ENCODE measurements around the gene RNF113A. TPM values are rescaled to one million over a fixed set of nuclear protein-coding genes. Genes with fewer than 3 reads are reported as not detected.

Gene RNF113A
- total RNA-seq, 1 experiment from 2014 or later = 19.0 TPM

GRCh38 chrX:119887721-119888425 lies 16.3 kb upstream of the RNF113A start:
- Mint-ChIP-seq H3K4me1 (ENCODE audit: insufficient read depth, unreplicated experiment) (no peaks in the 10 kb centered on the region), H3K27me3 (ENCODE audit: insufficient read depth, unreplicated experiment) (no peaks in the 10 kb centered on the region), H3K27ac (ENCODE audit: low read depth, unreplicated experiment) (no peak overlapping the region), H3K9me3 (ENCODE audit: unreplicated experiment) (no peaks in the 10 kb centered on the region), H3K36me3 (ENCODE audit: insufficient read depth, unreplicated experiment) (no peaks in the 10 kb centered on the region), H3K4me3 (ENCODE audit: unreplicated experiment) (peak overlapping the region; percentile 33)
- peak; percentile 30 for TF ChIP-seq CTCF (IDR thresholded peaks at IDR 0.05; ENCODE audit: unreplicated experiment)
- CTCF ChIA-PET = interaction anchor here (0.6 to 2.1 kb wide), 5 partner anchors 8 to 234 kb away, joined by 3 to 6 read pairs (median 4); partner anchors contain the start of genes AKAP14 and RPL39
- intact Hi-C loops (cut with micrococcal nuclease) = no loop called here
- POLR2A ChIA-PET = interaction anchor here (0.7 kb wide), 1 partner anchor 23 kb away, joined by 3 read pairs; no protein-coding TSS in a partner anchor
- DNase-seq (ENCODE audit: unreplicated experiment) = peak; percentile 65
- no TSS peak for BruUV-seq (replicated peaks)

- no peak overlapping the region for H3K27ac Mint-ChIP-seq (ENCODE audit: low read depth, unreplicated experiment)
- no TSS peak for BruUV-seq (replicated peaks)
- POLR2A ChIA-PET = no interaction called here
- intact Hi-C loops (cut with micrococcal nuclease) = no loop called here
- DNase-seq (ENCODE audit: unreplicated experiment) = peak; percentile 20
- H3K9me3 Mint-ChIP-seq (ENCODE audit: unreplicated experiment) = no peaks in the 10 kb centered on the region
- H3K4me3 Mint-ChIP-seq (ENCODE audit: unreplicated experiment) = no peak overlapping the region
- CTCF ChIA-PET = no interaction called here
- no peaks in the 10 kb centered on the region for H3K27me3 Mint-ChIP-seq (ENCODE audit: insufficient read depth, unreplicated experiment)
- no peaks in the 10 kb centered on the region for H3K36me3 Mint-ChIP-seq (ENCODE audit: insufficient read depth, unreplicated experiment)
- no peaks in the 10 kb centered on the region for H3K4me1 Mint-ChIP-seq (ENCODE audit: insufficient read depth, unreplicated experiment)
- TF ChIP-seq CTCF (IDR thresholded peaks at IDR 0.05; ENCODE audit: unreplicated experiment) = no peak
Observed at GRCh38 chrX:119885554-119886428, 14.3 kb upstream of the RNF113A start.

GRCh38 chrX:119880552-119881437 lies 9.3 kb upstream of the RNF113A start:
- Mint-ChIP-seq H3K4me3 (ENCODE audit: unreplicated experiment) (no peak overlapping the region), H3K27ac (ENCODE audit: low read depth, unreplicated experiment) (peak overlapping the region; percentile 44), H3K27me3 (ENCODE audit: insufficient read depth, unreplicated experiment) (no peaks in the 10 kb centered on the region), H3K9me3 (ENCODE audit: unreplicated experiment) (no peaks in the 10 kb centered on the region), H3K4me1 (ENCODE audit: insufficient read depth, unreplicated experiment) (no peaks in the 10 kb centered on the region), H3K36me3 (ENCODE audit: insufficient read depth, unreplicated experiment) (peaks cover 35% of the 10 kb centered on the region)
- intact Hi-C loops (cut with micrococcal nuclease) = loop anchor here (1.0 kb wide), 1 partner anchor 364 kb away; no protein-coding TSS in a partner anchor
- CTCF ChIA-PET = interaction anchor here (0.6 to 1.4 kb wide), 4 partner anchors 11 to 269 kb away, joined by 3 to 8 read pairs (median 4); no protein-coding TSS in a partner anchor
- no TSS peak for BruUV-seq (replicated peaks)
- peak; percentile 73 for TF ChIP-seq CTCF (IDR thresholded peaks at IDR 0.05; ENCODE audit: unreplicated experiment)
- POLR2A ChIA-PET = interaction anchor here (0.8 kb wide), 1 partner anchor 9 kb away, joined by 3 read pairs; the partner anchor contains the start of genes NDUFA1 and RNF113A
- DNase-seq (ENCODE audit: unreplicated experiment) = peak; percentile 64
